ENCODE measurements around the gene RNPEPL1.

Gene RNPEPL1

DNA sequence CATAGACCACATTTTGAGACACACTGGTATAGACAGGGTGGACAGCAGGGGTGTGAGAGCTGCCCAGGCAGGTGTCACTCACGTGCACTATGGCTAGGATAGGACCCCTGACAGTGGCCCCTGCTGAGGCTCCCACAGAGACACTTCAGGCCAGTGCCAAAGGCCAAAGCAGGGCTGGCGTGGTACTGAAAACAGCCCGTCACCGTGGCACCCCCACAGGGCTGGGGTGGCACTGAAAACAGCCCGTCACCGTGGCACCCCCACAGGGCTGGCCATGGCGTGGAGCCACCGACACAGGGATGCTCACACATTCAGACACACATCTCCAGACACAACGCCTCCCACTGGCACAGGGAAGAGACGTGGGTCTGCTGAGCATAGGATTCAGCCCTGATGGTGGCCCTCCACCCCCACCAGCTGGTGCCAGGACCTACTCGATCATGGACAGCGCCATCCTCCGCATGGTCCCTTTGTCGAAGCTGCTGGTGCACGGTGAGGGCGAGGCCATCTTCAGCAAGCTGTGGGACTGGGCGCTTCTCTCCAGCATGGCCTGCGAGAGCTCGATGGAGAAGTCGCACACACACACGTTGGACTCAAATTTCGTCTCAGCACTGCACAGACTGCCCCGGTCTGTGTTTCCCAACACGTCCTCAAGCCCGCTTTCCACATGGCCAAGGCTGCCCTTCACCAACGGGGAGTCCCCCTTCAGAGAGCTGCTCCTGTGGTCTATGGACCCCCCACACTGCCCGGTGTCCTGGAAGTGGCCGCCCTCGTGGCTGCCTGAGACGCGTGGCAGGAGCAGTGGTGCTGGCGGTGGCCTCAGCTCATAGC, 44.6 kb upstream of the RNPEPL1 start:
- TF ChIP-seq, protein P1, sequence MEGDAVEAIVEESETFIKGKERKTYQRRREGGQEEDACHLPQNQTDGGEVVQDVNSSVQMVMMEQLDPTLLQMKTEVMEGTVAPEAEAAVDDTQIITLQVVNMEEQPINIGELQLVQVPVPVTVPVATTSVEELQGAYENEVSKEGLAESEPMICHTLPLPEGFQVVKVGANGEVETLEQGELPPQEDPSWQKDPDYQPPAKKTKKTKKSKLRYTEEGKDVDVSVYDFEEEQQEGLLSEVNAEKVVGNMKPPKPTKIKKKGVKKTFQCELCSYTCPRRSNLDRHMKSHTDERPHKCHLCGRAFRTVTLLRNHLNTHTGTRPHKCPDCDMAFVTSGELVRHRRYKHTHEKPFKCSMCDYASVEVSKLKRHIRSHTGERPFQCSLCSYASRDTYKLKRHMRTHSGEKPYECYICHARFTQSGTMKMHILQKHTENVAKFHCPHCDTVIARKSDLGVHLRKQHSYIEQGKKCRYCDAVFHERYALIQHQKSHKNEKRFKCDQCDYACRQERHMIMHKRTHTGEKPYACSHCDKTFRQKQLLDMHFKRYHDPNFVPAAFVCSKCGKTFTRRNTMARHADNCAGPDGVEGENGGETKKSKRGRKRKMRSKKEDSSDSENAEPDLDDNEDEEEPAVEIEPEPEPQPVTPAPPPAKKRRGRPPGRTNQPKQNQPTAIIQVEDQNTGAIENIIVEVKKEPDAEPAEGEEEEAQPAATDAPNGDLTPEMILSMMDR (IDR thresholded peaks at IDR 0.05; ENCODE audit: insufficient read depth, low read depth, low read length, missing control alignments): no peak
- no peak overlapping the region for H3K4me3 ChIP-seq (ENCODE audit: low read length)
- no peak for DNase-seq (ENCODE audit: low read depth)

DNA sequence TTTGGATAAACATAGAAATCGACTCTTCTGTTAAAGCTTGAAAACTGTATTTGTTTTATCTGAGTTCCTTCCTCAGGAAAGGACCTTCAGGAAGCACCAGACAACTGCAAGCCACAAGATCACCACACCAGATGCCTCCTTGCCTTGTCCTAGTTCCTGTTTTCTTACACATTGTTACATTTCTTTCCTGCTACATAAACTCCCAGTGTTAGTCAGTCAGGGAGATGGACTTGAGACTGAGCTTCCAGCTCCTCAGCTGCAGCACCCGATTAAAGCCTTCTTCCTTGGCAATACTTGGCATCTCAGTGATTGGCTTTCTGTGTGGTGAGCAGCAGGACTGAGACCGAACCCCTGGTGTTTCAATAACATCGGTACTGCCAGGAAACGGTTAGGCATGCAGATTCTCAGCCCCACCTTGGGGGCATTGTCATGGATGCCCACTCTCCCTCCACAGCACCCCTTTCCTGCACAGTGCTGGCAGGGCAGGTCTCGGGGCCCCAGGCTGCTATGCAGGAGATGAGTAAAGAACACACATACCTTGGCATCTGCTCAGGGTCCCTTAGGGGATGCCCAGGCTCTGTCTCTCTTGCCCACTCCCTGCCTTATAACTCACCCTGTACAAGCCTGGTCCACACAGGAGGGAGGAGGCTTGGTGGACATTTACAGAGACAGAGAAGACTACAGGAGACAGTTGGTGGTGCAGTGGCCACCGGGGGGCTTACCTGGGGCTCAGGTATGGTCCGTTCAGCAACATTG, 43.1 kb upstream of the RNPEPL1 start:
- H3K4me3 ChIP-seq (ENCODE audit: low read length): no peak overlapping the region
- TF ChIP-seq, protein P1 (IDR thresholded peaks at IDR 0.05; ENCODE audit: insufficient read depth, low read depth, low read length, missing control alignments): no peak
- DNase-seq (ENCODE audit: low read depth): no peak

DNA sequence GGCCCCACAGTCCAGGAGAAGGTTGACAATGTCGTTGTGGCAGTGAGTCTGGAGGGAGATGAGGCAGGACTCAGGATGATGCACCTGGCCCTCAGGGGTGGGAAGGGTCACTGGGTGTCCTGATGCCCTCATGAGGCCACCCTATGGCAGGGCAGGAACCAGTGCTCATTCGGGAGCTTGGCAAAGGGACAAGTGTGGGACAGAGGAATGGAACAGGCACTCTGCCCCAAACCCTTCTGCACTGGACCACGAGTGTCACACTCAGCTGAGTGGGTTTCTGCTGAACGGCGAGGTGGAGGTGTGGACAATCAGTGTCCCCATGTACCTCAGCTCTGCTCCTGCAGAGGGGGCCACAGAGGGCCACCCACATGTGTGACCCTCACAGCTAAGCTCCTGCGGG, 42.5 kb upstream of the RNPEPL1 start:
- no peak for DNase-seq (ENCODE audit: low read depth)
- TF ChIP-seq, protein P1 (IDR thresholded peaks at IDR 0.05; ENCODE audit: insufficient read depth, low read depth, low read length, missing control alignments): no peak
- no peak overlapping the region for H3K4me3 ChIP-seq (ENCODE audit: low read length)

DNA sequence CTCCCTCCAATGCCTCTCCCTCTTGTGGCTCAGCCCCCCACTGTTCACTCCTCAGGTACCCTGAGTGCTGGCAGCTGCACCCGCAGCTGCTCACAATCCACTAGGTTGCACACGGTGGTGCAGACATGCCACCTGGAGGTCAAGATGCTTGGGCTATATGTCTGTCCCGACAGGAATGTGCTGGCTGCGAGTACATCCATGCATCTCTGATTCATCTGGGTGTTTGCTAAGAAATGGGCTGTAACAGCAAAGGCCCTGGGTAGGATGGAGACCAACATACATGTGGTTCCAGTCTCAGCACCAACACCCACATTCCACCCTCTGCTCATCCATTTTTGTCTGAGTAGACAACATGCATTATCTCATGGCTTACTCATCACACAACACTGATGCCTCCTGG, 41.8 kb upstream of the RNPEPL1 start:
- TF ChIP-seq, protein P1 (IDR thresholded peaks at IDR 0.05; ENCODE audit: insufficient read depth, low read depth, low read length, missing control alignments): no peak
- no peak for DNase-seq (ENCODE audit: low read depth)
- no peak overlapping the region for H3K4me3 ChIP-seq (ENCODE audit: low read length)

DNA sequence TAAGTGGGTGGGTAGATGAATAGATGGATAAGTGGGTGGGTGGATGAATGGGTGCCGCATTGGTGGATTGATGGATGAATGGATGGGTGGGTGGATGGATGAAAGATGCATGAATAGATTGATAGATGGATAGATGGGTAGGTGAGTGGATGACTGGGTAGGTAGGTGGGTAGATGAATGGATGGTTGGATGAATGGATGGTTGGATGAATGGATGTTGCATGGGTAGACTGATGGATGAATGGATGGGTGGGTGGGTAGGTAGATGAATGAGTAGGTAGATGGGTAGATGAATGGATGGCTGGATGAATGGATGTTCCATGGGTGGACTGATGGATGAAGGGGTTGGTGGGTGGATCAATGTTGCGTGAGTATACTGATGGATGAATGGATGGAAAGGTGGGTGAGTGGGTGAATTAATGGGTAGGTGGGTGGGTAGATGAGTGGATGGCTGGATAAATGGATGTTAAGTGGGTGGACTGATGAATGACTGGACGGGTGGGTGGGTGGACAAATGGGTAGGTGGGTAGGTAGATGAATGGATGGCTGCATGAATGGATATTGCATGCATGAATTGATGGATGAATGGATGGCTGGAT, 41.0 kb upstream of the RNPEPL1 start:
- DNase-seq (ENCODE audit: low read depth): no peak
- H3K4me3 ChIP-seq (ENCODE audit: low read length): no peak overlapping the region
- TF ChIP-seq, protein P1 (IDR thresholded peaks at IDR 0.05; ENCODE audit: insufficient read depth, low read depth, low read length, missing control alignments): no peak

DNA sequence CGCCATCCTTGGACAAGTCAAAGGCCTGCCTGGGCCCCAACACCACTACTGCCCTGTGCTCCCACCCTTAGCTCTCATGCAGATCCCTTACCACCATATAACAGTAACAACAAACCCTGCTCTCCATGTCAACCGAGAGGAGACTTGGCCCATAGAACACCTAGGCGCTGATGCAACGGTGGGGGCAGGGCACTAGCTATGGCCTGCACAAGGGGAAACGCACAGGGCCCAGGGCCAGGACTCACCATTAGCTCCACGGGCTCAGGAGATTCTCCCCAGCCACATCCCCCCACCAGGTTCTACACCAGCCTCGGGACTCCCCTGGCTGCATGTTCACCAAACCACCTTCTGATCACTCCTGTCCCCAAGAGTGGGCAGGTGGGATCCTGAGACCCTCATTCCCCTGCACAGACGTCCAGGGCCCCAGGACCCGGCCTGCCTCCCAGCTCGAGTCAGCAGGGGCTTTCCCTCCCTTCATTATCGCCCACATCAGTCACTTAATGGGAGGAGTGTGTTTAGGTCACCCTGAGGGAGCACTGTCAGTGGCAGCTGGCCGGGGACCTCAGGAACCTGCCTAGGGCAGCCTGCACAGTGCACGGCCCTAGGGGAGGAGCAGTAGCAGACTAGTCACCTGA, 39.8 kb upstream of the RNPEPL1 start:
- H3K4me3 ChIP-seq (ENCODE audit: low read length): no peak overlapping the region
- DNase-seq (ENCODE audit: low read depth): no peak
- TF ChIP-seq, protein P1 (IDR thresholded peaks at IDR 0.05; ENCODE audit: insufficient read depth, low read depth, low read length, missing control alignments): no peak

Measured in epithelial cell of esophagus (primary cell).